Caco-2 (cell line): ENCODE results near the gene TSHR. TPM values are rescaled to one million over a fixed set of nuclear protein-coding genes. Genes with fewer than 3 reads are reported as not detected.

ENCODE experiments used
- BruUV-seq: library from RNA; stranded (reverse); fragments of 400-500 nt; replicated peaks from 2 replicates; lab custom pipeline; 2021; lab: Mats Ljungman, UMichigan
- CTCF ChIA-PET: fragments of 300-600 bp; sonication (Branson Sonifier 250); formaldehyde crosslinking; loops from one replicate; lab custom pipeline; 2022; ENCODE audit warnings: antibody characterized with exemption; lab: Charles Lee
- POLR2A ChIA-PET: fragments of 300-600 bp; sonication (Branson Sonifier 250); formaldehyde crosslinking; loops from one replicate; lab custom pipeline; 2022; ENCODE audit warnings: antibody characterized with exemption; lab: Charles Lee
- DNase-seq, 2 experiments: peaks; one replicate each; pipeline versions ENCODE4 v3.0.0 to v3.0.0-alpha.2; 2020 to 2022
- H3K27me3 ChIP-seq: replicated peaks from 2 replicates; pipeline ENCODE4 v1.6.0; 2011; ENCODE audit warnings: low read length; ENCODE audit not compliant: control insufficient read depth, insufficient read depth
- H3K36me3 ChIP-seq: 2 replicates; pipeline ENCODE4 v1.5.1; 2011; ENCODE audit warnings: low read length; ENCODE audit not compliant: control insufficient read depth, insufficient read depth
- H3K4me1 ChIP-seq: fragments of 250-450 bp; sonication (Bioruptor Pico); 2 replicates; pipeline ENCODE4 v1.5.1; 2020; ENCODE audit warnings: mild to moderate bottlenecking
- H3K4me3 ChIP-seq: 2 replicates; pipeline ENCODE4 v1.5.1; 2011; ENCODE audit warnings: low read depth, mild to moderate bottlenecking, control low read depth, low read length
- H3K9me3 ChIP-seq: fragments of 250-450 bp; sonication (Bioruptor Pico); 2 replicates; pipeline ENCODE4 v1.5.1; 2020; ENCODE audit warnings: mild to moderate bottlenecking, moderate library complexity
- H3K27ac Mint-ChIP-seq: one replicate; pipeline ENCODE4 v1.8.0; 2022; ENCODE audit warnings: mixed read lengths; ENCODE audit not compliant: unreplicated experiment
- H3K27me3 Mint-ChIP-seq: one replicate; pipeline ENCODE4 v1.8.0; 2022; ENCODE audit warnings: mixed read lengths; ENCODE audit not compliant: insufficient read depth, unreplicated experiment
- H3K36me3 Mint-ChIP-seq: one replicate; pipeline ENCODE4 v1.8.0; 2022; ENCODE audit warnings: mild to moderate bottlenecking, mixed read lengths; ENCODE audit not compliant: insufficient read depth, unreplicated experiment
- H3K4me1 Mint-ChIP-seq: one replicate; pipeline ENCODE4 v1.8.0; 2022; ENCODE audit warnings: low read depth, mixed read lengths; ENCODE audit not compliant: unreplicated experiment
- H3K4me3 Mint-ChIP-seq: one replicate; pipeline ENCODE4 v1.8.0; 2022; ENCODE audit warnings: mild to moderate bottlenecking, moderate library complexity, mixed read lengths; ENCODE audit not compliant: unreplicated experiment
- H3K9me3 Mint-ChIP-seq: one replicate; pipeline ENCODE4 v1.8.0; 2022; ENCODE audit warnings: mixed read lengths; ENCODE audit not compliant: unreplicated experiment
- intact Hi-C: fragments of 100-400 bp; cut with micrococcal nuclease; formaldehyde crosslinking; loops from one replicate; pipeline ENCODE4 v1.10.0; 2022; ENCODE audit not compliant: unreplicated experiment
- total RNA-seq: library from RNA; stranded (reverse); gene quantifications from 2 replicates; pipeline ENCODE4 v1.2.3, GENCODE V29; 2022
- TF ChIP-seq, protein P1 (sequence below), 2 experiments: fragments of 200-600 bp in 1 of 2; IDR thresholded peaks; 1 replicate in 1 of 2; 2 replicates in 1 of 2; pipeline versions ENCODE4 v1.5.1 to v1.8.0; 2011 to 2022; ENCODE audit warnings: antibody characterized with exemption in 1 of 2, control low read depth in 1 of 2, inconsistent platforms in 1 of 2, low read depth in 1 of 2, low read length in 1 of 2, mild to moderate bottlenecking in 1 of 2, moderate library complexity in 1 of 2; ENCODE audit not compliant: insufficient read depth in 1 of 2, severe bottlenecking in 1 of 2, unreplicated experiment in 1 of 2

Gene TSHR
- total RNA-seq, 1 experiment from 2014 or later = not detected

DNA sequence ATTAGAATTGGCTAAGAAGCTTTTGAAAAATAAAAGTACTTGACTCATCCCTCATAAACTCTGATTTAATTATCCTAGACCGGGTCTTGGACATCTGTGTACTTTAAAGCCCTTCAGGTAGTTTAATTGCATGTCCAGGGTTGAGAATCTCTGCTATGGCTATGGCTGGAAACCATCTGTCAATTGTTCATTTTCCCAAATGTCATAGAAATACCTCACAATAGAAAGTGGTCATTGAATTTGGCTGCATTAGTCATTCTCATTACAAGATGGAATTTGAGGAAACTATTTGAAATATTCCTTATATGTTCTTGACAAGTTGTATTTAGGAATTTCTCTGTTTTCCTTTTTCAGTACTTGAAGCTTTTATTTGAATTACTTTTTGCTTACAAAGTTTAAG, 111.3 kb downstream of the TSHR start:
- ChIA-PET POLR2A (no interaction called here), CTCF (no interaction called here)
- BruUV-seq = no TSS peak
- Histone ChIP-seq H3K36me3 (no peaks in the 10 kb centered on the region), H3K9me3 (peaks cover 5% of the 10 kb centered on the region; the same call in 1 of the 2 replicates), H3K27me3 (no peaks in the 10 kb centered on the region), H3K4me3 (no peak overlapping the region), H3K4me1 (no peaks in the 10 kb centered on the region)
- Mint-ChIP-seq H3K4me1 (no peaks in the 10 kb centered on the region), H3K9me3 (peaks cover 14% of the 10 kb centered on the region), H3K36me3 (no peaks in the 10 kb centered on the region), H3K27me3 (no peaks in the 10 kb centered on the region), H3K27ac (no peak overlapping the region), H3K4me3 (no peak overlapping the region)
- TF ChIP-seq, protein P1, sequence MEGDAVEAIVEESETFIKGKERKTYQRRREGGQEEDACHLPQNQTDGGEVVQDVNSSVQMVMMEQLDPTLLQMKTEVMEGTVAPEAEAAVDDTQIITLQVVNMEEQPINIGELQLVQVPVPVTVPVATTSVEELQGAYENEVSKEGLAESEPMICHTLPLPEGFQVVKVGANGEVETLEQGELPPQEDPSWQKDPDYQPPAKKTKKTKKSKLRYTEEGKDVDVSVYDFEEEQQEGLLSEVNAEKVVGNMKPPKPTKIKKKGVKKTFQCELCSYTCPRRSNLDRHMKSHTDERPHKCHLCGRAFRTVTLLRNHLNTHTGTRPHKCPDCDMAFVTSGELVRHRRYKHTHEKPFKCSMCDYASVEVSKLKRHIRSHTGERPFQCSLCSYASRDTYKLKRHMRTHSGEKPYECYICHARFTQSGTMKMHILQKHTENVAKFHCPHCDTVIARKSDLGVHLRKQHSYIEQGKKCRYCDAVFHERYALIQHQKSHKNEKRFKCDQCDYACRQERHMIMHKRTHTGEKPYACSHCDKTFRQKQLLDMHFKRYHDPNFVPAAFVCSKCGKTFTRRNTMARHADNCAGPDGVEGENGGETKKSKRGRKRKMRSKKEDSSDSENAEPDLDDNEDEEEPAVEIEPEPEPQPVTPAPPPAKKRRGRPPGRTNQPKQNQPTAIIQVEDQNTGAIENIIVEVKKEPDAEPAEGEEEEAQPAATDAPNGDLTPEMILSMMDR (IDR thresholded peaks at IDR 0.05; ENCODE audit: insufficient read depth in 1 of 2, low read depth in 1 of 2, low read length in 1 of 2, severe bottlenecking in 1 of 2, unreplicated experiment in 1 of 2) = no peak
- no peak for DNase-seq
- intact Hi-C loops = no loop called here

DNA sequence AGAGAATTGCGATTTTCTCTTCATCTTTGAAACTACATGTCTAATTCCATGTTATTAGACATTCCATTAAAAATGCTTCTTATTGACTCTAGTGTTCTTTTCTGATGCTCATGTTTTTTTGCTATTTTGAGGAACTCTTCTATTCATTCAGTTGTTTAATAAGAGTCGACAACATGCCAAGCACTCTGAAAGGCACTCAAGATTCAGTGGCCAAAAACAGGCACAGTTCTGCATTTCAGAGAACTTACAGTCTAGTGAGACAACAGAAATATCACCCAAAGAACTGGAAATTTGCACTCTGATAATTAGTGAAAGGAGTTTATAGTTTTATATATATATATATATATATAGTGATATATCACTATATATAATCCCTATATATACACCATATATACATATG, 111.7 kb downstream of the TSHR start:
- Mint-ChIP-seq H3K4me1 (no peaks in the 10 kb centered on the region), H3K4me3 (no peak overlapping the region), H3K9me3 (peaks cover 14% of the 10 kb centered on the region), H3K36me3 (no peaks in the 10 kb centered on the region), H3K27ac (no peak overlapping the region), H3K27me3 (no peaks in the 10 kb centered on the region)
- no peaks in the 10 kb centered on the region for H3K36me3 ChIP-seq
- TF ChIP-seq, protein P1 (IDR thresholded peaks at IDR 0.05; ENCODE audit: insufficient read depth in 1 of 2, low read depth in 1 of 2, low read length in 1 of 2, severe bottlenecking in 1 of 2, unreplicated experiment in 1 of 2) = no peak
- no peak overlapping the region for H3K4me3 ChIP-seq
- no TSS peak for BruUV-seq
- H3K4me1 ChIP-seq = no peaks in the 10 kb centered on the region
- peaks cover 5% of the 10 kb centered on the region; the same call in 1 of the 2 replicates for H3K9me3 ChIP-seq
- POLR2A ChIA-PET = no interaction called here
- intact Hi-C loops = no loop called here
- H3K27me3 ChIP-seq = no peaks in the 10 kb centered on the region
- no peak for DNase-seq
- CTCF ChIA-PET = no interaction called here

DNA sequence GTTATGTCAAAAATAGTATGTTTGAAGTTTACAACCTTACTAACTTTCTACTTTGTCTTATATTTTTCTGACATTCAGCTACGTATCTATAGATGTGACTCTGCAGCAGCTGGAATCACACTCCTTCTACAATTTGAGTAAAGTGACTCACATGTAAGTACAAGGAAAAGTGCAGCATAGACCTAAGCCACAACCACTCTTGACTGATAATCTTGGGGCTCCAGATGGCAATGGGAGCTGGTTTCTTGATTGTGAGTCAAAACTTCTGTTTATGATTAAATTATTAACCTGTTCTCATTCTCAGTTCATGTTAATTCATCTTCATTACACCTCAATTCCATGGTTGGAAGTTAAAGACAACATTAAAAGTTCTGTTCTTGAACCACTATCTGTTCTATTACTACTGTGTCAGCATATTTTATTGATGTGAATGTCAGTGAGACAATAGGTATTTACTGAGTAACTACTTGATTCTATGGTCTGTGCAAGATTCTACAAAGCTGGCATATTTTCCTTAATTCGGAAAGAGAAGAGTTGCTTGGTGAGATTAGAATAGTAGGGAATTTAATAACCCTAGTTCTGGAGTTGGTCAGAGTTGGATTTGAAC, 112.9 kb downstream of the TSHR start:
- TF ChIP-seq, protein P1 (IDR thresholded peaks at IDR 0.05; ENCODE audit: insufficient read depth in 1 of 2, low read depth in 1 of 2, low read length in 1 of 2, severe bottlenecking in 1 of 2, unreplicated experiment in 1 of 2) = no peak
- H3K36me3 Mint-ChIP-seq = no peaks in the 10 kb centered on the region
- ChIA-PET CTCF (no interaction called here), POLR2A (no interaction called here)
- Histone ChIP-seq H3K4me1 (no peaks in the 10 kb centered on the region), H3K4me3 (no peak overlapping the region), H3K9me3 (peaks cover 5% of the 10 kb centered on the region; the same call in 1 of the 2 replicates), H3K36me3 (no peaks in the 10 kb centered on the region), H3K27me3 (no peaks in the 10 kb centered on the region)
- no peaks in the 10 kb centered on the region for H3K27me3 Mint-ChIP-seq
- no peaks in the 10 kb centered on the region for H3K4me1 Mint-ChIP-seq
- H3K9me3 Mint-ChIP-seq = peaks cover 14% of the 10 kb centered on the region
- intact Hi-C loops = no loop called here
- BruUV-seq = no TSS peak
- H3K4me3 Mint-ChIP-seq = no peak overlapping the region
- H3K27ac Mint-ChIP-seq = no peak overlapping the region
- DNase-seq = no peak
